ENCODE results near the gene TROAP. TPM values are rescaled to one million over a fixed set of nuclear protein-coding genes. Genes with fewer than 3 reads are reported as not detected.

The TROAP gene
- total and polyA plus RNA-seq, 9 of the 15 experiments (the other 6 are each of a cell fraction or from before 2014, with no cell fraction given), result 46.4 to 171 (median 59.8) TPM

- TF ChIP-seq NUFIP1 (IDR thresholded peaks at IDR 0.05; ENCODE audit: partially characterized antibody) (no peak), PML (IDR thresholded peaks at IDR 0.05; ENCODE audit: low read length) (0 out of 2 replicates have a peak, but pooled peaks have one; percentile 18), TEAD4 (IDR thresholded peaks at IDR 0.05; ENCODE audit: low read length) (peak; percentile 12; the same call in 1 of the 2 replicates), TEAD4 (CRISPR knock-in tag; IDR thresholded peaks at IDR 0.05; ENCODE audit: borderline replicate concordance) (no peak), HINFP (tag; conservative IDR thresholded peaks at IDR 0.05; ENCODE audit: low read depth) (no peak), MCM3 (IDR thresholded peaks at IDR 0.05) (no peak), POLR2G (IDR thresholded peaks at IDR 0.05; ENCODE audit: low read depth, low read length) (peak; percentile 94), FOS (IDR thresholded peaks at IDR 0.05; ENCODE audit: extremely low read depth, insufficient read length) (no peak), KLF16 (IDR thresholded peaks at IDR 0.05) (peak; percentile 53; the same call in 1 of the 2 replicates), BHLHE40 (IDR thresholded peaks at IDR 0.05; ENCODE audit: low read length) (0 out of 2 replicates have a peak, but pooled peaks have one; percentile 16), MBD2 (IDR thresholded peaks at IDR 0.05; ENCODE audit: borderline replicate concordance, low read depth) (0 out of 2 replicates have a peak, but pooled peaks have one; percentile 22), ZNF740 (CRISPR knock-in tag; IDR thresholded peaks at IDR 0.05) (no peak), ZNF740 (tag; IDR thresholded peaks at IDR 0.05) (peak in 1 of 2 experiments; percentile 45; a peak in 1 of 4 replicates)
Measured at GRCh38 chr12:49336645-49337584, 13.9 kb downstream of the TROAP start, which contains the start of gene C1QL4 (continued).

Measured in K562 (cell line).